Endometrial microvascular endothelial cells (primary cell): ENCODE measurements around the gene C11orf52. TPM values are rescaled to one million over a fixed set of nuclear protein-coding genes. Genes with fewer than 3 reads are reported as not detected.
"Not testable (repeated sequence)": the region's sequence is repeated elsewhere in the genome, so short reads cannot be mapped to it uniquely, and the experiment has no call there.

Source experiments
- in situ Hi-C: cut with HindIII; loops from 2 replicates; pipeline ENCODE4 v1.10.0; 2017; ENCODE audit warnings: low sequenced_read_pairs, low pct_unique_long_range_greater_than_20kb; ENCODE audit errors: inconsistent ontology term
- total RNA-seq: library from RNA; depleted of rRNA; stranded (reverse); fragments of >200 nt; gene quantifications from one replicate; pipeline ENCODE4 v1.2.3, GENCODE V29; 2015; ENCODE audit errors: inconsistent ontology term

The C11orf52 gene
- total RNA-seq, 1 donor from 2014 or later = 12.6 TPM

DNA sequence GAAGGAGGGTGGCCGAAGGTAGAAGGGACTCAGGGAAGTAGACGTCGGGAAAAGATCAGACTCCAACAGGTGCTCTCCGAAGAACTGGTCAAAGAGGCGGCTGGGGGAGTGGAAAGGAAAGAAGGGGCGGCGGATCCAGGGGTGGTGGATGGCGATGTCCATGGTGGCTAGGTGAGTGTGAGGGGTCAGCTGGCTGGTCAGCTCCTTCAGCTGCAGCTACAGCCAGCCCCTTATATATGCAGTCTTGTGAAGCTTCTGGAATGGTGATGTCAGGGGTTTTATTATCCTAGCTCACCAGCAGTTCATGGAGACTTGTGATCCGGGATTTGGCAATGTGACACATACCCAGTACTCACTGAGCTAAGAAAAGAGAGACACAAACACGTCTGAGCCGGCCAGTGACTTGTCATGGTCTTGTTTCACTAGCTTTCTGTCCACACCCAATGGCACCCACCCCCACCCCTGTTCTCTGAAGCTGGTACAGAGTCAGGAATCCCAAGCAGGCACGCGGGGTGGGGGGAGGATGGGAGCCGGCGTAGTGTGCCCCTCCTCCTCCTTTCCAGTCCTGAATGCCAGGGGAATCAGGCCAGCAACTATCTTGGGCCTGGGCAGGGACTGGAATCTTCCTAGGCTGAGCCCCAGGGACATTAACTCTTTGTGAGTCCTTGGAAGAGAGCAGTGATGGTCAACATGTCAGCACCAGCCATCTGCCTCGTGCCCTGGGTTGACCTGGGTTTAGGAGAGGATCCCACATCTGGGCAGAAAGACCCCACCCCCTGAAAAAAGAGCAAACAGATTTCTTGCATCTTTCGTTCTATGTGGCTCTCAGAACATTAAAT lies 6.9 kb upstream of the C11orf52 start, which contains the start of gene CRYAB:
Gene CRYAB, minus strand, starts transcription at position 208 of the 839 bp plus-strand sequence. Its CDS starts 46 bp downstream, at position 162.
- in situ Hi-C loops = no loop called here

DNA sequence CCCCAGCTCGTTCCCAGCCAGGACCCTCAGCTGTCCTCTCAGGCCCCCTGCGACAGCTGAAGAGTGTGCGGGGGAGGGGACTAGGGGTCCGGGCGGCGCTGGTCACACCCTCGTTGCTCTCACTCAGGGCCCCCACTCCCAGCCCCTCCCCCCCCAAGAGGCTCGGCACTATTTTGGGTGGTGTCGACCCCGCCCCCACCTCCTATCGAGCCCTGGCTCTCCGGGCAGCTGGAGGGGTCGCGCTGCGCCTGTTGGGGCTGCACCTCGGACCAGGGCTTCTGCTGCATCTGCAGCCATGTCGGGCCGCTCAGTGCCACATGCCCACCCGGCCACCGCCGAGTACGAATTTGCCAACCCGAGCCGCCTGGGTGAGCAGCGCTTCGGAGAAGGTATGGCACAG lies 6.2 kb upstream of the C11orf52 start, which contains the start of gene HSPB2:
Gene HSPB2, plus strand, starts transcription at position 200 of the 400 bp plus-strand sequence. Its CDS starts 96 bp downstream, at position 296.
- in situ Hi-C loops = no loop called here

DNA sequence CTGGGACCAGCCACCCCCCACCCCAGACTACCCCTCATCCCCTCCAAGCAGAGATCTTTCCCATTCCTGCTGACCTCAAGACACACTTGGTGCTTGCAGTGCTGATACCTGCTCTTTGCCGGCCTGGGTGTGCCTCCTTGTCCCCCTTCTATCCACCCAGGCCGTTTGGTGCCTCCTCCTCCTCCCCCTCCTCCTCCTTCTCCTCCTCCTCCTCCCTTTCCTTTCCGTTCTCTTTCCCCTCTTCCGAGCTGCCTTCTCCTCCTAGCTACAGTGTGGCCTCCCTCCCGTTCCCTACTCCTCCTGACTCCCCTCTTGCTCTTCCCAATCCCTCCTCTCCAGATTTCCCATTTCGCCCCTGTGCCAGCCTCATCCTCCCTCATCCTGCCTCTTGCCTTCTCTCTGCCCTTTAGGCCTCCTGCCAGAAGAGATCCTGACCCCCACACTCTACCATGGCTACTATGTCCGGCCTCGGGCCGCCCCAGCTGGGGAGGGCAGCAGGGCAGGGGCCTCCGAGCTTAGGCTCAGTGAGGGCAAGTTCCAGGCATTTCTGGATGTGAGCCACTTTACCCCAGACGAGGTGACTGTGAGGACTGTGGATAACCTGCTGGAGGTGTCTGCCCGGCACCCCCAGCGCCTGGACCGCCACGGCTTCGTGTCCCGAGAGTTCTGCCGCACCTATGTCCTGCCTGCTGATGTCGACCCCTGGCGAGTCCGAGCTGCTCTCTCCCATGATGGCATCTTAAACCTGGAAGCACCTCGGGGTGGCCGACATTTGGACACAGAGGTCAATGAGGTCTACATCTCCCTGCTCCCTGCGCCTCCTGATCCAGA lies 5.5 kb upstream of the C11orf52 start:
- in situ Hi-C loops = no loop called here

DNA sequence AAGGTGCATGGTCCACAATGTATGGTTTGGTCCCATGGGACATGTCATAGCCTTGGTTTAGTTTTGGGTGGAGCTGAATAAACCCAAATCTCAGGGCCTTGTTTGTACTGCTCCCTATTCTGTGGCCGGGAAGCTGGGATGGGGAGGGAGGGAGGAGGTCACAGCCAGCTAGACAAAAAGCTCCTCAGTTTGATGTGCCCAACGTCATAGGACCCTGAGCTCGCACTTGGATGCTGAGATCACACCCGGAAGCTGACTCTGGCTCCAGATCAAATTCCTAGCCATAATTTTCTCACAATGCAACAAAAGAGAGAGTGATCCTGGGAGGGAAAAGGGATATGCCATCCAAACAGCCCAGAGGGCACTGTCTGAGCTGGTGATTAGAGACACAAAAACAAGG lies 4.7 kb upstream of the C11orf52 start:
- in situ Hi-C loops = no loop called here

DNA sequence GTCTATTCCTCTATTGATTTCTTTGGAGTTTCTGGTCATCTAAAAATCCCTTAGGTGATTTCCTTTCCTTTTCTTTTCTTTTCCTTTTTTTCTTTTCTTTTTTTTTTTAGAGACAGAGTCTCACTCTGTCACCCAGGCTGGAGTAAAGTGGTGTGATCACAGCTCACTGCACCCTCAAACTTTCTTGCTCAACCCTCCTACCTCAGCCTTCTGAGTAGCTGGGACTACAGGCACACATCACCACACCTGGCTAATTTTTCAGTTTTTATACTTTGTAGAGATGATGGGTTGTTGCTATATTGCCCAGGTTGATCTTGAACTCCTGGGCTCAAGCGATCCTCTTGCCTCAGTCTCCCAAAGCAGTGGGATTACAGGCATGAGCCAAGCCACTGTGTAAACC lies 1.9 kb upstream of the C11orf52 start:
- in situ Hi-C loops = no loop called here

DNA sequence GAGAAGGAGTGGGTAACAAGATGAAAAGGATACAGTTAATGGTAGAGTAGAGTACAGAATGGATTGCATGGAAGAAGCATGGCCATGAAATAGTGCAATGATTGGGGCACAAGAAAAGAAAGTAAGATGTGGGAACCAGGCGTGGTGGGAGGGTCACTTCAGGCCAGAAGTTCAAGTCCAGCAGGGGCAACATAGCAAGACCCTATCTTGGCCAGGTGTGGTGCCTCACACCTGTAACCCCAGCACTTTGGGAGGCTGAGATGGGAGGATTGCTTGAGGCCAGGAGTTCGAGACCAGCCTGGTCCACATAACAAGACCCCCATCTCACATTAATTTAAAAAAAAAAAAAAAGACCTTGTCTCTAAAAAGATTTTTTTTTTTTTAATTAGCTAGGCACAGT lies 1.4 kb upstream of the C11orf52 start:
- in situ Hi-C loops = no loop called here

DNA sequence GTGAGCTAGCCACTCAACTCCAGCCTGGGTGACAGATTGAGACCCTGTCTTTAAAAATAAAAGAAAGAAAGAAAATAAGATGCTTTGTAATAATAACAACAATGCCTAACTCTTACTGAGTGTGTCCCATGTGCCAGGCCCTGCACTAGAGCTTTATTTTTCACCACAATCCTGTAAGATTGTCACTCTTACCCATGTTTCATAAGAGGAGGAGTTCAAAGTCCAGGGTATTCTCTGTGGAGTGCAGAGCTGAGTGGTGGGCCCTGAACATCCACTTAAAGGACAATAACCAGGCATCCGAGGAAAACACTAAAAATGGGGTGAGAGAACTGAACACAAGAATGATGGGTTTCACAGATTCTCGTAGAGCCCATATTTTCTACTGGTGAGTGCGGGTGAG lies 925 bp upstream of the C11orf52 start:
- in situ Hi-C loops = no loop called here

DNA sequence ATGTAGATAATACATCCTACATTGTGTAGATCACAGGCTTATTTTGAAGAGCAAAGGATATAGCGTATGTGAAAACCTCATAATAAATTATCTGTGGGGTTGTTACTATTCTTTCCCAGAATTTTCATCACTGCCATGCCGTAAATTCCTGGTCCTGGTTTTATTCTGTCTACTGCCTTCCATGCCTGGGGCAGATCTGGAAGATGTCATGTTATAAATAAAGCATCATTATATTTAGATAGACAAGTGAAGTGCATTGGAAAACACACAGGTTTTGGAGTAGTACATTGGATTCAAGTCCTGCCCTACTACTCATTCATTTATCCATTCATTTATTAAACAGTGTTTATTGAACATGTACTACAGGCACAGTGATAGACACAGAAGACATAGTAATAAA lies 2.2 kb downstream of the C11orf52 start:
- in situ Hi-C loops = no loop called here

DNA sequence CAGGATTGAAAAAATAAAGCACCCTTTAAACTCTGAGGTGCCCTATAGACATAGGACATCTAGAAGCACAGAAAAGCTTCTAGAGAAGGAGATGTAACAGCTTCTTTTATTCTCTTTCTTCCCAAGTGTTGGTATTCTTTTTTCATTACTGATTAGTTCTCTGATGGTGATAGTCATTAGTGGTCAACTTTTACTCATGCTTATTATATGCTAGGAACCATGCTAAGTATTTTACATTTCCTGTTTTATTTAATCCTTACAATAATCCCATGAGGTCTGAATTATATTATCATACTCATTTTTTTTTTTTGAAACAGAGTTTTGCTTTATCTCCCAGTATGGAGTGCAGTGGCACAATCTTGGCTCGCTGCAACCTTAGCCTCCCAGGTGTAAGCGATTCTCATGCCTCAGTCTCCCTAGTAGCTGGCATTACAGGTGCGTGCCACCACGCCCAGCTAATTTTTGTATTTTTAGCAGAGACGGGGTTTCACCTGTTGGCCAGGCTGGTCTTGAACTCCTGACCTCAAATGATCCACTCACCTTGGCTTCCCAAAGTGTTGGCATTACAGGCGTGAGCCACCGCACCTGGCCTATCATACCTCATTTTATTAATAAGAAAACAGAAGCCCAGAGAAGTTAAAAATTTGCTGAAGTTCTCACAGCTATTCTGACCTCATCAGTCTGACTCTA lies 3.0 kb downstream of the C11orf52 start:
- in situ Hi-C loops = no loop called here

DNA sequence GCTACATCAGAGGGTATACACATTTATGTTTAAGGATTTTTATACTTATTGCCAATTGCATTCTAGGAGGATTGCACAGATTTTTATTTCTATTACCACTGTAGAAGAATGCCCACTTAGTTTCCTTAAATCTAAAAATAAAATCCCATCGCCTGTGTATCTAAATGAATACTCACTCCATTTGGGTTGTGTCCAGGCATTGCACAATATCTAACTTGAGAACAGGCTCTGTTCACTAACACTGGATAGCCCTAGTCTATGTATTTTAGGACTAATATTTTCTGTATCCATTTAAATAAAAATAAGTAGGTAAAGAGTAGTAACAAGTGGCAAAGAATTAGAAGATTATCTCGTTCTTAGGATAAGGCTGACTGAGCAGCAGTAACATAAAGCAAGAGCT lies 4.1 kb downstream of the C11orf52 start:
- in situ Hi-C loops = no loop called here

DNA sequence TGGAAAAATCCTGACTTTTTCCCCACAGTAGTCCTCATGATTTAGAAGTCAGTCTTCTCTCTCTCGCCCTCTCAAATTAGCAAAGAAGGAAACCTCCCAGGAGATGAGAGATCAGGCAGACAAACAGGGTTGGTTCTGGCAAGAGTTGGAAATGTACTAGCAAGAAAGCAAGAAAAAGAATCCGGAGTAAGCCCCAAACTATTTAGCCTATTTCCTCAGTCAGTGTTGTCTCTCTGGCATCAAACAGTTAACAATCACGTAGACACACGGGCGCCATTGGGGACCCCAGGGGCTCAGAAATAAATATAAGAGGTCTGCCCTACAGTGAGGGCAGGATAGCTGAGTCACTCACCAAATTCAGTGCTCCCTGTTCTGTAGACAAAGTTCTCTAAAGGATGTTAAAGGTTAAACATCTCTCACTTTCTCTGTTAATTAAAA lies 4.7 kb downstream of the C11orf52 start:
- in situ Hi-C loops = no loop called here

DNA sequence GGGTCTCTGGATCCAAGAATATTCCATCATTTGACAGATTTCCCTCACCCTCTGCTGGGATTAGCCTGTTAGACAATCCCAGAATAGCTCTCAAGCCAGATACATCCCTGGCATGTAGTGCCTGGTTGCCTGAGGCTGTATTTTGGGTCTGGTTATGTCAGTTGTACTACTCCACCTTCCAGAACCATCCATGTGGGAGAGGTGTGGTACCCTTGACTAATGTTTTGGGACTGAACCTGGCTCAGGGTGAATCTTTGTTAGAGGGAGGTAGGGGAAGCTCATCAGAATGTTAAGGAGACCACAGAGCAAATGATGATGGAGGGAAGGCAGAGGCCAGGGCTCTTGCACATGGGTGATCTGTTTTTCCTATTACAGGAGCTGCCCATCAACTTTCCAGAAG lies 5.2 kb downstream of the C11orf52 start:
- in situ Hi-C loops = no loop called here

DNA sequence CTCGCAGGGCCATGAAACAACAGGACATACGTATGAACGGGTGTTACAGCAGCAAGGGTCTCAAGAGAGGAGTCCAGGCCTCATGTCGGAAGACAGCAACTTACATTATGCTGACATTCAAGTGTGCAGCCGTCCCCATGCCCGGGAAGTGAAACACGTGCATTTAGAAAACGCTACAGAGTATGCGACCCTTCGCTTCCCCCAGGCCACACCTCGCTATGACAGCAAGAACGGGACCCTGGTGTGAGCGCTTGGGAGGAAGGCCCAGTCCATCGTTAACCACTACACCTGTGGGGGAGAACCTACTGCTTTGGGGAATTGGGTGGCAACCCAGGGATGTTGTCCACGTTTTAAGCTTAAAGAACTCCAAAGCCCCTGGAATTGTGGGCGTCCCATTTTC lies 7.2 kb downstream of the C11orf52 start:
- in situ Hi-C loops = no loop called here

DNA sequence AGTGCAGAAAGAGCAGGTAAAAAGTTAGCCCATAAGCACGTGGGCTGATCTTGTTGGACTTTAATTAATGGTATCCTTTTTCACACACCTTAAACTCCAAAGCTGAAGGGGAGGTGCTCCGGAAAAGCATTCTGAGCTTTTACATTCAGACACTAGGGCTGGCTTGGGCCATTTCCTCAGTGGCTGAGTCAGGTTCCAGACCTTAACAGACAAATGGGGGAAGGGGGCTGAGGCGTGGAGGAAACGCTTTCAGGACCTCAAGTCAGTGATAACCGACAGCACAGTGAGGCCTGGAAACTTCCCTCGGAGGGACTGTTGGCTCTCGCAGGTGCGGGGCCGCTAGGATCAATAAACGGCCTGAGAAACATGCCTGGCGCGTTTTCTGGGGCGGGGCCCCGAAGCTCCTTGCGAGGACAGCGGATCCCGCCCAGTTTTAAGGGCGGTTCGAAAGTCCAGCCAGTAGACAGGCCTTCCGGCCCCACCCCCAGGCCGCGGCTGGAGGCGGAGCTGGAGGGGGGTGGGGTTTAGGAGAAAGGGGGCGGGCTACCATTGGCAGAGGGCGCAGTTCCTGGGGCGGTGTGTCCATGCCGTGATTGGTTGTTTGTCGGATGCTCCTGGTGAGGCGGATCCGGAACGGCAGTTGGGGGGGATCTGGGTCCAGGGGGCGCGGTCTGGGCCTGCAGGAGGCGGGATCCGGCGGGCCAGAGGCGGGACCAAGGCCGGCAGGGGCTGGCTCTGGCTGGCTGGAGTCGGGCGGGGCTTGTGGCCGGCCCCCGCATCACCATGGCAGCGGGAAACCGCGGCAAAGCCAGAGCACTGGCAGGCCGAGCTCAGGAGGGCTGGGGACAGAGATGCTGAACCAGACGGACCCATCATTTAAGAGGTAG lies 8.0 kb downstream of the C11orf52 start:
- in situ Hi-C loops = no loop called here

DNA sequence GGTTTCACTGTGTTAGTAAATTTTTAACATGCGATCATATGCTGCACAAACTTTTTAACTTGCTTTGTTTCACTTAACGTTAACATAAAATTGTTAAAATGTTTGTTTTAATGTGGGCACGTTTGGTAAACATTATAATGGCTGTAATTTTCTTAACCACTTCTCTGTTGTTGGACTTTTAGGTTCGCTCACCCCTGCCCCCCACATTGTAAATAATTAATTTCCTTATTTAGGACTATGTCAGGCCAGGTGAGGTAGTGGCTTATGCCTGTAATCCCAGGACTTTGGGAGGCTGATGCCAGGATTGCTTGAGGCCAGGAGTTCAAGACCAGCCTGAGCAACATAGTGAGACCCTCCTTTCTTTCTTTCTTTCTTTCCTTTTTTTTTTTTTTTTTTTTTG lies 11.8 kb downstream of the C11orf52 start:
- in situ Hi-C loops = no loop called here

DNA sequence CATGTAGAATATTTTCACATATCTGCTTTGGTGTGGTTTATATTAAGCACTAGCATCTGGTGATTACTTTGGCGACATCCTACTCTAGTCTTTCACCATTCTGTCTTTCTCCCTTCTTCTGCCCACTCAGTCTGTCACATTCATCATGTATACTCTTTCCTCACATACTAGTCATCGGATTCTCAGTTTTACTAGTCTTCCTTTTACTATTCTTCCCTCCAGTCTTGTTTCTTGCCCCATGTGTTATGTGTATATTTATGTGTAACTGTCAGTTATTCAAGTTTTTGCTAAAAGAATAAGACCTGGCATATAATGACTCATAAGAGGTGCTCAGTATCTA lies 13.9 kb downstream of the C11orf52 start:
- in situ Hi-C loops = no loop called here

DNA sequence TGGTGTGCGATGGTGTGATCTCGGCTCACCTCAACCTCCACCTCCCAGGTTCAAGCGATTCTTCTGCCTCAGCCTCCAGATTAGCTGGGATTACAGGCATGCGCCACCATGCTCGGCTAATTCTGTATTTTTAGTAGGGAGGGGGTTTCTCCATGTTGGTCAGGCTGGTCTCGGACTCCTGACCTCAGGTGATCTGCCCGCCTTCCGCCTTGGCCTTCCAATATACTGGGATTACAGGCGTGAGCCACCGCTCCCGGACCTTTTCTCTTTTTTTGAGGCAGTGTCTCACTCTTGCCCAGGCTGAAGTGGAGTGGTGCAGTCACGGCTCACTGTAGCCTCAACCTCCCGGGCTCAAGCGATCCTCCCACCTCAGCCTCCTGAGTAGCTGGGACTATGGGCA lies 14.5 kb downstream of the C11orf52 start:
- in situ Hi-C loops = not testable (repeated sequence)

DNA sequence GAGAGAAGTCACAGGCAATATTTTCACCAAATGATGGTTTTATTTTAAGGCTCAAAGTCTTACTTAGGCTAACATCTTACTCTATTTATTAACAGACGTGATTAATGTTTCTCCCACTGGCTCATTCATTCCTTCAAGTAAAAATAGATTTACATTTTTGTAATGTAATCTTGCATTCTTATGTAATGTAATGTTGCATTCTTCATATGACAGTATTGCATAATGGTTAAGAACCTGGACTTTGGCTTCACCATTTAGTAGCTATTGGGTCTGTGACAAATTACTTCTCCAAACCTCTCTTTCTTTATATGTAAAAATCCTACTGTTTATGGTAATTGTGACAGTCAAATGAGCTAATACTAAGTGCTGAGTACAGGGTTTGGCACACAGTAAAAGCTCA lies 15.2 kb downstream of the C11orf52 start:
- in situ Hi-C loops = no loop called here

DNA sequence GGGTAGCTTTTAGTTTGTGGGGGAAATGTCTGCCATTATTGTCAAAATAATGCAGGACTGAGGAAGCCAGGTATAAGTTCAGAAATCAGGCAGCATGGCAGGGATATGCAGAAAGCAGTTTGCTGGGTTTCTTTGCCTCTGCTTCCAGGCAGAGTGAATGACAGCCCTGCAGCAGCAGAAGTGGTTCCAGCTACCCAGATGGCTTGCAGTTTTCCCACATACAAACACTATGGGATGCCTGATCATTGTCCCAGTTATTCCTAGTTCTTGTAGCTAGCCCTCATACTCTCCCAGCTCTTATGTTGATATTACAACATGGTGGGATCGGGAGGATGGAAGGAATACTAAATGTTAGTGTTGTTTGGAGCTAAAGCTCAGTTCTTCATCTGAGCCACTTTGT lies 15.6 kb downstream of the C11orf52 start:
- in situ Hi-C loops = no loop called here
